Measurements from ENCODE around the gene DTYMK. TPM values are rescaled to one million over a fixed set of nuclear protein-coding genes. Genes with fewer than 3 reads are reported as not detected.

DTYMK gene
- total and polyA plus RNA-seq, 2 donors (not counting 1 experiment from before 2014, with no cell fraction given) = 19.5 to 26.3 TPM

- no peak overlapping the region for H3K4me3 ChIP-seq (ENCODE audit: control extremely low read depth in 1 of 5, extremely low read depth in 1 of 5, insufficient read depth in 1 of 5, low read depth in 2 of 5, low read length in 4 of 5)
- no peak for DNase-seq
- TF ChIP-seq CTCF (IDR thresholded peaks at IDR 0.05) (no peak), EZH2 (IDR thresholded peaks at IDR 0.05; ENCODE audit: borderline replicate concordance, insufficient read depth, low read depth, low read length, poor library complexity, severe bottlenecking) (no peak)
- peaks cover 2 to 46% of the 10 kb centered on the region in 2 experiments for H3K36me3 ChIP-seq (replicated peaks in 1 of 2; ENCODE audit: control extremely low read depth in 1 of 2, control insufficient read depth in 1 of 2, extremely low read depth in 1 of 2, insufficient read depth in 2 of 2, low read length in 1 of 2)
- H3K4me2 ChIP-seq (replicated peaks; ENCODE audit: low read depth, low read length, poor library complexity, severe bottlenecking) = no peak overlapping the region
- H3K9ac ChIP-seq (ENCODE audit: low read length) = no peak overlapping the region
- Mint-ChIP-seq H3K27me3 (no peaks in the 10 kb centered on the region), H3K27ac (no peak overlapping the region), H3K4me3 (no peak overlapping the region), H3K9me3 (ENCODE audit: insufficient read depth) (no peaks in the 10 kb centered on the region), H3K4me1 (no peaks in the 10 kb centered on the region)
- H4K20me1 ChIP-seq (ENCODE audit: control insufficient read depth, insufficient read depth, low read length, poor library complexity, severe bottlenecking) = no peaks in the 10 kb centered on the region
- no peak overlapping the region for H3K27ac ChIP-seq (ENCODE audit: low read length in 2 of 2)
- H2AFZ ChIP-seq (ENCODE audit: insufficient read depth, low read depth, low read length, poor library complexity, severe bottlenecking) = no peak overlapping the region
- ATAC-seq (ENCODE audit: low read depth) = no peak
- 97% methylated on average over 19 of the region's 19 CpGs for WGBS (ENCODE audit: insufficient coverage)
- peaks cover 0 to 17% (median 5%) of the 10 kb centered on the region in 3 donors for H3K9me3 ChIP-seq (ENCODE audit: control extremely low read depth in 1 of 3, control insufficient read depth in 2 of 3, insufficient read depth in 1 of 3, low read length in 2 of 3)
- intact Hi-C loops (cut with micrococcal nuclease) = no loop called here
- ChIA-PET POLR2A (no interaction called here), CTCF (no interaction called here)
- no peaks in the 10 kb centered on the region for H3K27me3 ChIP-seq (replicated peaks in 1 of 4; ENCODE audit: control extremely low read depth in 1 of 4, control insufficient read depth in 3 of 4, insufficient read depth in 4 of 4, low read length in 3 of 4)
- no peaks in the 10 kb centered on the region for H3K4me1 ChIP-seq (ENCODE audit: control insufficient read depth in 2 of 2, insufficient read depth in 2 of 2, low read length in 2 of 2)
- peaks cover 14% of the 10 kb centered on the region for H3K79me2 ChIP-seq (ENCODE audit: control insufficient read depth, insufficient read depth, low read length)
These were observed 33.5 kb upstream of the DTYMK start for GRCh38 chr2:241720099-241720498.

- no peaks in the 10 kb centered on the region for H3K4me1 Mint-ChIP-seq
- no peaks in the 10 kb centered on the region for H3K9me3 Mint-ChIP-seq (ENCODE audit: insufficient read depth)
- CTCF ChIA-PET = no interaction called here
- ATAC-seq (ENCODE audit: low read depth) (no peak), DNase-seq (no peak)
- no peak overlapping the region for H2AFZ ChIP-seq (ENCODE audit: insufficient read depth, low read depth, low read length, poor library complexity, severe bottlenecking)
- H3K4me3 Mint-ChIP-seq = no peak overlapping the region
- H3K36me3 ChIP-seq (replicated peaks in 1 of 2; ENCODE audit: control extremely low read depth in 1 of 2, control insufficient read depth in 1 of 2, extremely low read depth in 1 of 2, insufficient read depth in 2 of 2, low read length in 1 of 2) = peaks cover 4 to 49% of the 10 kb centered on the region in 2 experiments
- WGBS (ENCODE audit: insufficient coverage) = 97% methylated on average over 11 of the region's 16 CpGs
- H4K20me1 ChIP-seq (ENCODE audit: control insufficient read depth, insufficient read depth, low read length, poor library complexity, severe bottlenecking) = no peaks in the 10 kb centered on the region
- H3K9me3 ChIP-seq (ENCODE audit: control extremely low read depth in 1 of 3, control insufficient read depth in 2 of 3, insufficient read depth in 1 of 3, low read length in 2 of 3) = peaks cover 0 to 16% (median 5%) of the 10 kb centered on the region in 3 donors
- H3K4me3 ChIP-seq (ENCODE audit: control extremely low read depth in 1 of 5, extremely low read depth in 1 of 5, insufficient read depth in 1 of 5, low read depth in 2 of 5, low read length in 4 of 5) = no peak overlapping the region
- no peak overlapping the region for H3K9ac ChIP-seq (ENCODE audit: low read length)
- POLR2A ChIA-PET = no interaction called here
- H3K4me2 ChIP-seq (replicated peaks; ENCODE audit: low read depth, low read length, poor library complexity, severe bottlenecking) = no peak overlapping the region
- H3K4me1 ChIP-seq (ENCODE audit: control insufficient read depth in 2 of 2, insufficient read depth in 2 of 2, low read length in 2 of 2) = no peaks in the 10 kb centered on the region
- no peak overlapping the region for H3K27ac ChIP-seq (ENCODE audit: low read length in 2 of 2)
- no peak for TF ChIP-seq CTCF (IDR thresholded peaks at IDR 0.05)
- no peak for TF ChIP-seq EZH2 (IDR thresholded peaks at IDR 0.05; ENCODE audit: borderline replicate concordance, insufficient read depth, low read depth, low read length, poor library complexity, severe bottlenecking)
- H3K79me2 ChIP-seq (ENCODE audit: control insufficient read depth, insufficient read depth, low read length) = peaks cover 14% of the 10 kb centered on the region
- intact Hi-C loops (cut with micrococcal nuclease) = no loop called here
- no peaks in the 10 kb centered on the region for H3K27me3 Mint-ChIP-seq
- H3K27me3 ChIP-seq (replicated peaks in 1 of 4; ENCODE audit: control extremely low read depth in 1 of 4, control insufficient read depth in 3 of 4, insufficient read depth in 4 of 4, low read length in 3 of 4) = no peaks in the 10 kb centered on the region
- no peak overlapping the region for H3K27ac Mint-ChIP-seq
These were observed 32.5 kb upstream of the DTYMK start for GRCh38 chr2:241719093-241719492.
